Ishikawa (cell line): Measurements from ENCODE around the gene ARHGAP26.

Experiments
- EGR1 ChIP-seq: IDR thresholded peaks from 2 replicates; pipeline ENCODE4 v1.6.1; 2012
- EP300 ChIP-seq: IDR thresholded peaks from 2 replicates; pipeline ENCODE4 v1.6.1; 2012; ENCODE audit warnings: borderline replicate concordance
- NFIC ChIP-seq: IDR thresholded peaks from 2 replicates; pipeline ENCODE4 v1.6.1; 2012
- RAD21 ChIP-seq: IDR thresholded peaks from 2 replicates; pipeline ENCODE4 v1.6.1; 2012; ENCODE audit warnings: low read depth
- REST ChIP-seq: IDR thresholded peaks from 2 replicates; pipeline ENCODE4 v1.6.1; 2012; ENCODE audit warnings: low read depth, mild to moderate bottlenecking
- TAF1 ChIP-seq: IDR thresholded peaks from 2 replicates; pipeline ENCODE4 v1.6.1; 2012; ENCODE audit warnings: low read depth, mild to moderate bottlenecking
- YY1 ChIP-seq: IDR thresholded peaks from 2 replicates; pipeline ENCODE4 v1.6.1; 2012; ENCODE audit warnings: low read depth
- TF ChIP-seq, protein P1 (sequence below): IDR thresholded peaks from 2 replicates; pipeline ENCODE4 v1.6.1; 2012

DNA sequence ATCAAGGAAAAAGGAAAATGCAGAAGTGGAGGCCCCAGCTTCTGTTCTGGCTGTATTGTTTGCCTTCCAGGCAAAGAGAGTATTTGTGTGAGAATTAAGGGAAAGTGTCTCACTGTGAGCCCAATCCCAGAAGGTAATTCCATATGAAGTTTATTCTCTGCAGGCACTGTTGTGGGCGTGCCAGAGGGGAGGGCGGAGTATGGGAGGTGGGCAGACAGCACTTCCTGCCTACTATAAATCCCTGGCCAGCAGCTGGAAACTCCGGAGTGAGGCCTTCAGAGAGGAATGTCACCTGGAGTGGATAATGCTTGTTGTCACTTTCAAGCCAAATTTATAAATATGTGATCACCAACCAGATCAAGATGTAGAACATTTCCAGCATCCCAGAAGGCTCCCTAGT is 209.5 kb downstream of the ARHGAP26 start:
- TF ChIP-seq, protein P1, sequence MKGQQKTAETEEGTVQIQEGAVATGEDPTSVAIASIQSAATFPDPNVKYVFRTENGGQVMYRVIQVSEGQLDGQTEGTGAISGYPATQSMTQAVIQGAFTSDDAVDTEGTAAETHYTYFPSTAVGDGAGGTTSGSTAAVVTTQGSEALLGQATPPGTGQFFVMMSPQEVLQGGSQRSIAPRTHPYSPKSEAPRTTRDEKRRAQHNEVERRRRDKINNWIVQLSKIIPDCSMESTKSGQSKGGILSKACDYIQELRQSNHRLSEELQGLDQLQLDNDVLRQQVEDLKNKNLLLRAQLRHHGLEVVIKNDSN: no peak
- TF ChIP-seq YY1: no peak
- TF ChIP-seq EGR1: no peak
- TF ChIP-seq TAF1: no peak
- TF ChIP-seq NFIC: no peak
- no peak for TF ChIP-seq EP300
- no peak for TF ChIP-seq RAD21
- no peak for TF ChIP-seq REST
